ENCODE measurements around the gene CAMK1D. TPM values are rescaled to one million over a fixed set of nuclear protein-coding genes. Genes with fewer than 3 reads are reported as not detected.

Gene CAMK1D
- total and polyA plus RNA-seq, 2 of the 4 experiments (the other 2 are of a cell fraction): 5.0 to 5.3 TPM

DNA sequence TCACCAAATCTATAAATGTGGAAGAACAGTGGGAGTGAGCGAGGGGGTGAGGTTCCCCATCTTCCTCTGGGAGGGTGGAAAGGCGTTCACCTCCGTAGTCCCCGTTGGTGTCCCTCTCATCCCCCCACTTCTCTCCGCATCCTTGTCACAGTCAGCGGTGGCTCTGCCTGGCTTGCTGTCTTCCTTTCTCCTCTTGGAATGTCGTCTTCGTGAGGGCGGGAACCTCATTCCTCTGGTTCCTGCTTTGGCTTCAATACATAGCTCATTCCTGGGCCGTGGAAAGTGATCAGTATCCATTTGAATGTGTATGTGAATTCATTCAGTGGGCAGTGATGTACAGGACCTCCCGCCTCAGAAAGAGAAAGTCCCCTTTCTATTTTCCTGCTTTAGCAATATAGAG, 289.4 kb downstream of the CAMK1D start:
- H3K9me3 ChIP-seq (ENCODE audit: control insufficient read depth, insufficient read depth, low read length): no peaks in the 10 kb centered on the region
- no peak overlapping the region for H3K4me3 ChIP-seq (ENCODE audit: insufficient read depth, low read depth, low read length)
- ATAC-seq (ENCODE audit: low read depth): no peak
- H4K8ac ChIP-seq (ENCODE audit: low read depth in 2 of 2, low read length in 2 of 2): no peak overlapping the region
- no peak overlapping the region for H3K23ac ChIP-seq (ENCODE audit: low read depth, low read length)
- no peak overlapping the region for H2AFZ ChIP-seq (replicated peaks; ENCODE audit: low read length, poor library complexity)
- no peak overlapping the region for H2BK20ac ChIP-seq (ENCODE audit: low read depth, low read length)
- no peak overlapping the region for H3K18ac ChIP-seq (ENCODE audit: low read depth, low read length)
- no peaks in the 10 kb centered on the region for H3K36me3 ChIP-seq (ENCODE audit: control insufficient read depth, insufficient read depth, low read length)
- no peak overlapping the region for H2AK5ac ChIP-seq (ENCODE audit: low read depth, low read length)
- no peak overlapping the region for H3K4me2 ChIP-seq (ENCODE audit: low read depth, low read length)
- no peak overlapping the region for H2BK5ac ChIP-seq (ENCODE audit: low read depth, low read length, poor library complexity, severe bottlenecking)
- ChIA-PET POLR2A (ENCODE audit: unreplicated experiment) (no interaction called here), CTCF (interaction anchor here (0.9 to 2.2 kb wide), 2 partner anchors 17 to 18 kb away, joined by 3 to 8 read pairs; no protein-coding TSS in a partner anchor)
- intact Hi-C loops (cut with micrococcal nuclease): no loop called here
- H3K9ac ChIP-seq (ENCODE audit: low read depth, low read length): no peak overlapping the region
- TF ChIP-seq MAFK (IDR thresholded peaks at IDR 0.05; ENCODE audit: low read depth, low read length) (no peak), RFX5 (IDR thresholded peaks at IDR 0.05; ENCODE audit: low read depth, low read length) (no peak), NFE2L2 (IDR thresholded peaks at IDR 0.05; ENCODE audit: low read depth, low read length) (no peak), FOS (IDR thresholded peaks at IDR 0.05; ENCODE audit: low read depth, low read length) (no peak), MXI1 (IDR thresholded peaks at IDR 0.05; ENCODE audit: borderline replicate concordance, low read depth, low read length) (no peak), RAD21 (IDR thresholded peaks at IDR 0.05; ENCODE audit: low read length) (no peak), BHLHE40 (IDR thresholded peaks at IDR 0.05; ENCODE audit: low read depth, low read length) (no peak), CEBPB (IDR thresholded peaks at IDR 0.05; ENCODE audit: low read depth, low read length) (no peak)
- TF ChIP-seq, protein P1, sequence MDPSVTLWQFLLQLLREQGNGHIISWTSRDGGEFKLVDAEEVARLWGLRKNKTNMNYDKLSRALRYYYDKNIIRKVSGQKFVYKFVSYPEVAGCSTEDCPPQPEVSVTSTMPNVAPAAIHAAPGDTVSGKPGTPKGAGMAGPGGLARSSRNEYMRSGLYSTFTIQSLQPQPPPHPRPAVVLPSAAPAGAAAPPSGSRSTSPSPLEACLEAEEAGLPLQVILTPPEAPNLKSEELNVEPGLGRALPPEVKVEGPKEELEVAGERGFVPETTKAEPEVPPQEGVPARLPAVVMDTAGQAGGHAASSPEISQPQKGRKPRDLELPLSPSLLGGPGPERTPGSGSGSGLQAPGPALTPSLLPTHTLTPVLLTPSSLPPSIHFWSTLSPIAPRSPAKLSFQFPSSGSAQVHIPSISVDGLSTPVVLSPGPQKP (IDR thresholded peaks at IDR 0.05; ENCODE audit: borderline replicate concordance, low read depth, low read length): no peak
- H2BK120ac ChIP-seq (ENCODE audit: low read depth, low read length): no peak overlapping the region
- H3K27me3 ChIP-seq (ENCODE audit: control insufficient read depth, insufficient read depth, low read length): no peaks in the 10 kb centered on the region
- H4K20me1 ChIP-seq (ENCODE audit: insufficient read depth, low read length): no peaks in the 10 kb centered on the region
- H3K56ac ChIP-seq (ENCODE audit: extremely low read depth, insufficient read depth, low read length): no peak overlapping the region
- DNase-seq: no peak
- H3K27ac ChIP-seq (ENCODE audit: insufficient read depth, low read length): no peak overlapping the region
- no peak overlapping the region for H4K5ac ChIP-seq (ENCODE audit: low read depth, low read length)
- dilution Hi-C loops (cut with HindIII; ENCODE audit: low sequenced_read_pairs, unreplicated experiment): no loop called here
- H3K4ac ChIP-seq (ENCODE audit: low read depth, low read length): no peak overlapping the region
- peaks cover 6% of the 10 kb centered on the region; the same call in 1 of the 2 replicates for H3K4me1 ChIP-seq (ENCODE audit: control insufficient read depth, insufficient read depth, low read length)
- WGBS, 2 experiments (ENCODE audit: extremely low coverage in 2 of 2, insufficient read length in 1 of 2): 90% methylated on average over 2 of the region's 11 CpGs; no CpG with 5 or more reads in 1 of the 2 experiments
- BruUV-seq (replicated peaks): no TSS peak
- H3K9me1 ChIP-seq (ENCODE audit: insufficient read depth, low read length): no peaks in the 10 kb centered on the region
- no peak overlapping the region for H2BK15ac ChIP-seq (ENCODE audit: low read depth, low read length)
- no peak overlapping the region for H4K91ac ChIP-seq (ENCODE audit: insufficient read depth, low read depth, low read length)
- H3K14ac ChIP-seq (replicated peaks; ENCODE audit: low read depth, low read length): no peak overlapping the region
- no peak overlapping the region for H2AK9ac ChIP-seq (replicated peaks; ENCODE audit: low read depth, low read length, poor library complexity)
- no peaks in the 10 kb centered on the region for H3K79me1 ChIP-seq (ENCODE audit: low read depth in 1 of 2, low read length in 2 of 2)
- in situ Hi-C loops (cut with MboI; ENCODE audit: low sequenced_read_pairs): no loop called here

All from IMR-90 (cell line).